H9 (cell line): Measurements from ENCODE around the gene RASL12. TPM values are rescaled to one million over a fixed set of nuclear protein-coding genes. Genes with fewer than 3 reads are reported as not detected.

Experiments used
- DNase-seq: peaks from one replicate; pipeline ENCODE4 v3.0.0-alpha.2; 2017
- H2AFZ ChIP-seq: one replicate; pipeline ENCODE4 v1.6.1; 2013; ENCODE audit warnings: mild to moderate bottlenecking, low read length, control low read depth, moderate library complexity
- H2AK5ac ChIP-seq: 2 replicates; pipeline ENCODE4 v1.6.1; 2013; ENCODE audit warnings: low read length, control low read depth, mixed read lengths; ENCODE audit not compliant: insufficient read length
- H2BK120ac ChIP-seq: one replicate; pipeline ENCODE4 v1.6.1; 2013; ENCODE audit warnings: low read depth, mild to moderate bottlenecking, low read length, control low read depth, inconsistent platforms; ENCODE audit not compliant: poor library complexity, severe bottlenecking
- H2BK12ac ChIP-seq: 2 replicates; pipeline ENCODE4 v1.6.1; 2013; ENCODE audit warnings: low read length, control low read depth, mixed read lengths, low read depth; ENCODE audit not compliant: insufficient read length
- H2BK15ac ChIP-seq: 2 replicates; pipeline ENCODE4 v1.6.1; 2013; ENCODE audit warnings: low read depth, low read length, control low read depth
- H2BK20ac ChIP-seq: one replicate; pipeline ENCODE4 v1.6.1; 2013; ENCODE audit warnings: low read depth, mild to moderate bottlenecking, low read length, control low read depth, inconsistent platforms; ENCODE audit not compliant: poor library complexity, severe bottlenecking
- H2BK5ac ChIP-seq: 2 replicates; pipeline ENCODE4 v1.6.1; 2013; ENCODE audit warnings: low read length, control low read depth, mixed read lengths; ENCODE audit not compliant: insufficient read length
- H3K14ac ChIP-seq: 2 replicates; pipeline ENCODE4 v1.6.1; 2013; ENCODE audit warnings: low read length, control low read depth; ENCODE audit not compliant: insufficient read depth
- H3K18ac ChIP-seq: 2 replicates; pipeline ENCODE4 v1.6.1; 2013; ENCODE audit warnings: low read depth, mild to moderate bottlenecking, mixed read lengths, low read length, control low read depth; ENCODE audit not compliant: insufficient read length
- H3K23ac ChIP-seq: 2 replicates; pipeline ENCODE4 v1.6.1; 2013; ENCODE audit warnings: low read length, control low read depth, mixed read lengths, low read depth; ENCODE audit not compliant: insufficient read length
- H3K23me2 ChIP-seq: 2 replicates; pipeline ENCODE4 v1.6.1; 2013; ENCODE audit warnings: low read depth, mild to moderate bottlenecking, mixed read lengths, low read length, control low read depth; ENCODE audit not compliant: insufficient read length, poor library complexity, severe bottlenecking
- H3K27ac ChIP-seq: 2 replicates; pipeline ENCODE4 v1.5.1; 2013; ENCODE audit warnings: low read length, control low read depth, mixed read lengths, low read depth; ENCODE audit not compliant: insufficient read length
- H3K27me3 ChIP-seq: 2 replicates; pipeline ENCODE4 v1.6.1; 2013; ENCODE audit warnings: low read length, control low read depth, inconsistent platforms; ENCODE audit not compliant: insufficient read depth
- H3K4ac ChIP-seq: 2 replicates; pipeline ENCODE4 v1.6.1; 2013; ENCODE audit warnings: low read depth, mild to moderate bottlenecking, control low read depth, inconsistent platforms, low read length, moderate library complexity
- H3K4me1 ChIP-seq: 2 replicates; pipeline ENCODE4 v1.6.1; 2013; ENCODE audit warnings: low read length, control low read depth, inconsistent platforms; ENCODE audit not compliant: insufficient read depth
- H3K4me2 ChIP-seq: 2 replicates; pipeline ENCODE4 v1.6.1; 2013; ENCODE audit warnings: low read length, control low read depth, mixed read lengths; ENCODE audit not compliant: insufficient read length, insufficient read depth
- H3K56ac ChIP-seq: 2 replicates; pipeline ENCODE4 v1.6.1; 2013; ENCODE audit warnings: low read depth, mild to moderate bottlenecking, mixed read lengths, low read length, control low read depth; ENCODE audit not compliant: insufficient read length
- H3K79me1 ChIP-seq: 2 replicates; pipeline ENCODE4 v1.6.1; 2013; ENCODE audit warnings: low read depth, mild to moderate bottlenecking, moderate library complexity, low read length, control low read depth, inconsistent platforms; ENCODE audit not compliant: insufficient read depth, poor library complexity, severe bottlenecking
- H3K79me2 ChIP-seq: 2 replicates; pipeline ENCODE4 v1.6.1; 2013; ENCODE audit warnings: low read length, control low read depth, inconsistent platforms; ENCODE audit not compliant: insufficient read depth
- H3K9ac ChIP-seq: 2 replicates; pipeline ENCODE4 v1.6.1; 2013; ENCODE audit warnings: low read length, control low read depth, mixed read lengths; ENCODE audit not compliant: insufficient read length; ENCODE audit errors: extremely low read depth
- H3K9me3 ChIP-seq: one replicate; pipeline ENCODE4 v1.6.1; 2013; ENCODE audit warnings: low read depth, low read length, inconsistent platforms; ENCODE audit not compliant: control insufficient read depth
- H3T11ph ChIP-seq: one replicate; pipeline ENCODE4 v1.6.1; 2013; ENCODE audit warnings: mild to moderate bottlenecking, low read length, control low read depth, inconsistent platforms
- H4K20me1 ChIP-seq: one replicate; pipeline ENCODE4 v1.6.1; 2013; ENCODE audit not compliant: control insufficient read depth, insufficient read length, insufficient read depth
- H4K5ac ChIP-seq: 2 replicates; pipeline ENCODE4 v1.6.1; 2013; ENCODE audit warnings: low read depth, mild to moderate bottlenecking, mixed read lengths, low read length, control low read depth; ENCODE audit not compliant: insufficient read length
- H4K8ac ChIP-seq: replicated peaks from 2 replicates; pipeline ENCODE4 v1.6.1; 2013; ENCODE audit warnings: low read length, control low read depth, mixed read lengths, low read depth; ENCODE audit not compliant: insufficient read length
- H4K91ac ChIP-seq: 2 replicates; pipeline ENCODE4 v1.6.1; 2013; ENCODE audit warnings: low read depth, mild to moderate bottlenecking, moderate library complexity, mixed read lengths, low read length, control low read depth; ENCODE audit not compliant: insufficient read length
- H3K27ac Mint-ChIP-seq, 3 experiments: 2 replicates in 2 of 3; 3 replicates in 1 of 3; pipeline ENCODE4 v1.8.0; 2020 to 2021; ENCODE audit warnings: mixed read lengths in 3 of 3, mild to moderate bottlenecking in 1 of 3, moderate library complexity in 1 of 3
- H3K27me3 Mint-ChIP-seq: 2 replicates; pipeline ENCODE4 v1.8.0; 2021; ENCODE audit warnings: low read depth, mild to moderate bottlenecking, moderate library complexity, mixed read lengths
- H3K36me3 Mint-ChIP-seq, 3 experiments: 2 replicates in 2 of 3; 3 replicates in 1 of 3; pipeline ENCODE4 v1.8.0; 2020 to 2021; ENCODE audit warnings: low read depth in 3 of 3, mixed read lengths in 3 of 3; ENCODE audit not compliant: insufficient read depth in 1 of 3
- H3K4me1 Mint-ChIP-seq, 2 experiments: 2 replicates each; pipeline ENCODE4 v1.8.0; 2020; ENCODE audit warnings: mixed read lengths in 2 of 2
- H3K4me3 Mint-ChIP-seq, 2 experiments: 2 replicates in 1 of 2; 3 replicates in 1 of 2; pipeline ENCODE4 v1.8.0; 2020 to 2021; ENCODE audit warnings: mild to moderate bottlenecking in 2 of 2, mixed read lengths in 2 of 2, moderate library complexity in 1 of 2
- H3K9me3 Mint-ChIP-seq, 2 experiments: 2 replicates in 1 of 2; 3 replicates in 1 of 2; pipeline ENCODE4 v1.8.0; 2020; ENCODE audit warnings: mild to moderate bottlenecking in 2 of 2, mixed read lengths in 2 of 2, moderate library complexity in 1 of 2
- WGBS: extraction: QIAGEN DNeasy Blood & Tissue Kit; methylation state at CpG from one replicate; pipeline ENCODE4 v1.1.7; 2013; ENCODE audit warnings: missing lambda C conversion rate, low lambda C conversion rate, mixed read lengths; ENCODE audit not compliant: insufficient read length; ENCODE audit errors: extremely low coverage; 5-methylcytosine and 5-hydroxymethylcytosine counted together
- total RNA-seq: library from RNA; stranded (reverse); gene quantifications from 2 replicates; pipeline ENCODE4 v1.2.1, GENCODE V29; 2021
- TF ChIP-seq, protein P1 (sequence below): fragments of 200-600 bp; sonication (generic); conservative IDR thresholded peaks from 3 replicates; pipeline ENCODE4 v1.8.0; 2021; ENCODE audit warnings: antibody characterized with exemption, mild to moderate bottlenecking

RASL12 gene
- total RNA-seq, 1 experiment from 2014 or later: 7.5 TPM

DNA sequence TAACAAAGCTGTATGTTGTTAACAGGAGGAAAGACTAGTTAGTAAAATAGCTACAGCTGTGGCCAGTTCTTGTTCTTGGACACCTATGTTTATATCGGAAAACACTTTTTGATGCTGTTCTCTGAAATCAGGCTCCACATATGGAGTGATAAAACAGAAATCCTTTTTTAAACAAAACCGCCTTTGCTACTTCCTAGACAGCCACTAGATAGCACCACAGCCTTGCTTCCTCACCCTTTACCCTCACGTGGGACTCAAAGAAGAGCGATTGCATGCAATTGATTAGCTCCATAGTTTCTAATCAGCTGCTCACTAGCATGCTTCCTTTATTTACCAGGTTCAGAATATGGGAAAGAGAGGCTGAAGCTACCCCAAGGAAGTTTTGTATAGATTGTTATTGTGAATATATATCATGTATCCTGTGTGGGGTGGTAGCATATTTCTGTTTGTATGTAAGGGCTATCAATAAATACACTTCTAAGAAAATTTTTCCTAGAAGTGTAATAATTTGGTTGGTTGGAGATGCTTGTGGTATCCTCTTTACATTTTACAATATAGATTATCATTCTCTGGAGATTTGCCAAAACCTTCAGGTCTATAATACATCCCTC lies 34.0 kb downstream of the RASL12 start:
- DNase-seq: no peak
- no peaks in the 10 kb centered on the region for H3K79me1 ChIP-seq
- H3K27me3 ChIP-seq: no peaks in the 10 kb centered on the region
- no peak overlapping the region for H2AFZ ChIP-seq
- H2BK12ac ChIP-seq: no peak overlapping the region
- no peak overlapping the region for H4K5ac ChIP-seq
- H2BK120ac ChIP-seq: no peak overlapping the region
- H4K91ac ChIP-seq: no peak overlapping the region
- H3K14ac ChIP-seq: no peak overlapping the region
- no peaks in the 10 kb centered on the region for H3K9me3 Mint-ChIP-seq
- H3T11ph ChIP-seq: no peak overlapping the region
- H3K4me3 Mint-ChIP-seq: no peak overlapping the region
- no peak overlapping the region for H3K9ac ChIP-seq
- no peak overlapping the region for H3K23ac ChIP-seq
- no peak overlapping the region for H2BK15ac ChIP-seq
- H3K36me3 Mint-ChIP-seq: no peaks in the 10 kb centered on the region
- H2BK5ac ChIP-seq: no peak overlapping the region
- no peaks in the 10 kb centered on the region; the same call in 1 of the 2 replicates for H3K4me1 ChIP-seq
- no peak overlapping the region for H3K56ac ChIP-seq
- H4K20me1 ChIP-seq: no peaks in the 10 kb centered on the region
- peaks cover 8% of the 10 kb centered on the region; the same call in 1 of the 2 replicates for H3K27me3 Mint-ChIP-seq
- H3K79me2 ChIP-seq: no peaks in the 10 kb centered on the region
- WGBS: no CpG with 5 or more reads among the region's 4 CpGs
- H3K9me3 ChIP-seq: no peaks in the 10 kb centered on the region
- no peak overlapping the region for H3K4me2 ChIP-seq
- H3K27ac Mint-ChIP-seq: no peak overlapping the region
- no peaks in the 10 kb centered on the region for H3K23me2 ChIP-seq
- H3K4ac ChIP-seq: no peak overlapping the region
- peaks cover 8% of the 10 kb centered on the region in 2 experiments for H3K4me1 Mint-ChIP-seq
- no peak overlapping the region for H2BK20ac ChIP-seq
- no peak overlapping the region for H3K18ac ChIP-seq
- no peak overlapping the region for H3K27ac ChIP-seq
- no peak overlapping the region for H2AK5ac ChIP-seq
- TF ChIP-seq, protein P1, sequence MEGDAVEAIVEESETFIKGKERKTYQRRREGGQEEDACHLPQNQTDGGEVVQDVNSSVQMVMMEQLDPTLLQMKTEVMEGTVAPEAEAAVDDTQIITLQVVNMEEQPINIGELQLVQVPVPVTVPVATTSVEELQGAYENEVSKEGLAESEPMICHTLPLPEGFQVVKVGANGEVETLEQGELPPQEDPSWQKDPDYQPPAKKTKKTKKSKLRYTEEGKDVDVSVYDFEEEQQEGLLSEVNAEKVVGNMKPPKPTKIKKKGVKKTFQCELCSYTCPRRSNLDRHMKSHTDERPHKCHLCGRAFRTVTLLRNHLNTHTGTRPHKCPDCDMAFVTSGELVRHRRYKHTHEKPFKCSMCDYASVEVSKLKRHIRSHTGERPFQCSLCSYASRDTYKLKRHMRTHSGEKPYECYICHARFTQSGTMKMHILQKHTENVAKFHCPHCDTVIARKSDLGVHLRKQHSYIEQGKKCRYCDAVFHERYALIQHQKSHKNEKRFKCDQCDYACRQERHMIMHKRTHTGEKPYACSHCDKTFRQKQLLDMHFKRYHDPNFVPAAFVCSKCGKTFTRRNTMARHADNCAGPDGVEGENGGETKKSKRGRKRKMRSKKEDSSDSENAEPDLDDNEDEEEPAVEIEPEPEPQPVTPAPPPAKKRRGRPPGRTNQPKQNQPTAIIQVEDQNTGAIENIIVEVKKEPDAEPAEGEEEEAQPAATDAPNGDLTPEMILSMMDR: peak; percentile 52; the same call in 2 of the 3 replicates
- no peak overlapping the region for H4K8ac ChIP-seq
